ENCODE measurements around the gene SCMH1. TPM values are rescaled to one million over a fixed set of nuclear protein-coding genes. Genes with fewer than 3 reads are reported as not detected.

The SCMH1 gene
- total RNA-seq, 1 experiment from 2014 or later: 55.9 TPM

- DNase-seq (ENCODE audit: unreplicated experiment): no peak
- Mint-ChIP-seq H3K27ac (ENCODE audit: low read depth, unreplicated experiment) (peak overlapping the region; percentile 7), H3K4me1 (ENCODE audit: insufficient read depth, unreplicated experiment) (no peaks in the 10 kb centered on the region), H3K9me3 (ENCODE audit: unreplicated experiment) (no peaks in the 10 kb centered on the region), H3K27me3 (ENCODE audit: insufficient read depth, unreplicated experiment) (no peaks in the 10 kb centered on the region), H3K4me3 (ENCODE audit: unreplicated experiment) (no peak overlapping the region), H3K36me3 (ENCODE audit: insufficient read depth, unreplicated experiment) (peaks cover 53% of the 10 kb centered on the region)
- BruUV-seq (replicated peaks): no TSS peak
- no peak for TF ChIP-seq CTCF (IDR thresholded peaks at IDR 0.05; ENCODE audit: unreplicated experiment)
- intact Hi-C loops (cut with micrococcal nuclease): no loop called here
- CTCF ChIA-PET: no interaction called here
- POLR2A ChIA-PET: no interaction called here
Measured at GRCh38 chr1:41053316-41053715, 188.8 kb downstream of the SCMH1 start.

GRCh38 chr1:41051022-41051421 lies 191.1 kb downstream of the SCMH1 start:
- H3K36me3 Mint-ChIP-seq (ENCODE audit: insufficient read depth, unreplicated experiment): peaks cover 64% of the 10 kb centered on the region
- ChIA-PET POLR2A (interaction anchor here (0.6 to 1.2 kb wide), 3 partner anchors 10 to 95 kb away, joined by 3 to 4 read pairs (median 3); no protein-coding TSS in a partner anchor), CTCF (interaction anchor here (1.5 kb wide), 1 partner anchor 15 kb away, joined by 3 read pairs; no protein-coding TSS in a partner anchor)
- intact Hi-C loops (cut with micrococcal nuclease): no loop called here
- no peak overlapping the region for H3K27ac Mint-ChIP-seq (ENCODE audit: low read depth, unreplicated experiment)
- peaks cover 13% of the 10 kb centered on the region for H3K4me1 Mint-ChIP-seq (ENCODE audit: insufficient read depth, unreplicated experiment)
- no peaks in the 10 kb centered on the region for H3K27me3 Mint-ChIP-seq (ENCODE audit: insufficient read depth, unreplicated experiment)
- no peaks in the 10 kb centered on the region for H3K9me3 Mint-ChIP-seq (ENCODE audit: unreplicated experiment)
- TF ChIP-seq CTCF (IDR thresholded peaks at IDR 0.05; ENCODE audit: unreplicated experiment): no peak
- BruUV-seq (replicated peaks): no TSS peak
- no peak for DNase-seq (ENCODE audit: unreplicated experiment)
- H3K4me3 Mint-ChIP-seq (ENCODE audit: unreplicated experiment): no peak overlapping the region

GRCh38 chr1:41048540-41048939 lies 193.6 kb downstream of the SCMH1 start:
- no peak overlapping the region for H3K4me3 Mint-ChIP-seq (ENCODE audit: unreplicated experiment)
- no peak for DNase-seq (ENCODE audit: unreplicated experiment)
- ChIA-PET CTCF (no interaction called here), POLR2A (no interaction called here)
- H3K36me3 Mint-ChIP-seq (ENCODE audit: insufficient read depth, unreplicated experiment): peaks cover 55% of the 10 kb centered on the region
- no peak overlapping the region for H3K27ac Mint-ChIP-seq (ENCODE audit: low read depth, unreplicated experiment)
- H3K9me3 Mint-ChIP-seq (ENCODE audit: unreplicated experiment): no peaks in the 10 kb centered on the region
- no TSS peak for BruUV-seq (replicated peaks)
- no peaks in the 10 kb centered on the region for H3K27me3 Mint-ChIP-seq (ENCODE audit: insufficient read depth, unreplicated experiment)
- H3K4me1 Mint-ChIP-seq (ENCODE audit: insufficient read depth, unreplicated experiment): peaks cover 35% of the 10 kb centered on the region
- TF ChIP-seq CTCF (IDR thresholded peaks at IDR 0.05; ENCODE audit: unreplicated experiment): no peak
- intact Hi-C loops (cut with micrococcal nuclease): loop anchor here (5.0 to 10.0 kb wide), 2 partner anchors 74 to 386 kb away; no protein-coding TSS in a partner anchor

- intact Hi-C loops (cut with micrococcal nuclease): loop anchor here (5.0 to 10.0 kb wide), 2 partner anchors 76 to 388 kb away; no protein-coding TSS in a partner anchor
- no peak for TF ChIP-seq CTCF (IDR thresholded peaks at IDR 0.05; ENCODE audit: unreplicated experiment)
- H3K36me3 Mint-ChIP-seq (ENCODE audit: insufficient read depth, unreplicated experiment): peaks cover 48% of the 10 kb centered on the region
- H3K9me3 Mint-ChIP-seq (ENCODE audit: unreplicated experiment): no peaks in the 10 kb centered on the region
- DNase-seq (ENCODE audit: unreplicated experiment): peak; percentile 45
- no TSS peak for BruUV-seq (replicated peaks)
- CTCF ChIA-PET: no interaction called here
- peak overlapping the region; percentile 44 for H3K4me3 Mint-ChIP-seq (ENCODE audit: unreplicated experiment)
- peak overlapping the region; percentile 97 for H3K27ac Mint-ChIP-seq (ENCODE audit: low read depth, unreplicated experiment)
- POLR2A ChIA-PET: no interaction called here
- peaks cover 35% of the 10 kb centered on the region for H3K4me1 Mint-ChIP-seq (ENCODE audit: insufficient read depth, unreplicated experiment)
- H3K27me3 Mint-ChIP-seq (ENCODE audit: insufficient read depth, unreplicated experiment): no peaks in the 10 kb centered on the region
Measured at GRCh38 chr1:41046347-41046775, 195.7 kb downstream of the SCMH1 start.
